ENCODE measurements around the gene TUBA1C.
A peak's percentile ranks its signal among the peaks of the same experiment; 100 is the strongest.

Gene TUBA1C

DNA sequence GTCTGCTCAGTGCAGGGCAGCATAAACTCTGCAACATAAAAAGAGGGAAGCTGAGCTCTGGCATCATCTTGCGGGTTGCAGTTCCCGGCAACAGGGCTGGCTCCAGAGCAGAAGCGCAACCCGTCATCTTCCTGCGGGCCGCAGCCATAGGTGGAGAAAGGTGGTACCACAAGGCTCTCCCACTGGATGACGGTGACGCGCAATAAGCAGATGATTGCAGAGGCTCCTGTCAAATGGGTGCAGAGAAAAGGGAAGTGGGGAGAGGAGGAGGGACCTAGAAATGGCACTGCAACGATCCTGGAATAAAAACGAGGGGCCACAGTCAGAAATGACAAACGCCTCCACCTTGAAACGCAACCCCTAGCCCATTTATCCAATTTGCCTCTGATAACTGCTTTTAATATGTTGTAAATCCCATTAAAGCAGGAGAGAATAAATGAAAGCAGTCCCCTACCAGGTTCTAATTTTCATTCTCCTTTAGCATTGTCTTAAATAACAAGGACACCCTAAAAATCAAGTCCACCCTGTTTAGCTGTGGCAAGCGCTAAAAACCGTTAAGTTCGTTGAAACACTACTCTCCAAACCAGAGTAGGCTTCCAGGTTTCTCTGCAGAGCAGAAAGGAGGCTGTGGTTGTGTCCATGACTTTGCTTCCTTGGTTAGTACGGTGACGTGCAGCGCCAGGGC, 30.9 kb upstream of the TUBA1C start:
- TF ChIP-seq ZNF10 (tag by site-specific recombination; IDR thresholded peaks at IDR 0.05) (peak; percentile 45; the same call in 1 of the 2 replicates), ZEB2 (tag by site-specific recombination; IDR thresholded peaks at IDR 0.05) (no peak), GLIS1 (tag by site-specific recombination; IDR thresholded peaks at IDR 0.05) (0 out of 2 replicates have a peak, but pooled peaks have one; percentile 36)
- H3K36me3 ChIP-seq (ENCODE audit: control insufficient read depth in 2 of 2, insufficient read depth in 1 of 2, low read length in 2 of 2) = no peaks in the 10 kb centered on the region
- H3K27ac ChIP-seq (ENCODE audit: extremely low read depth, low read depth, low read length) = peak overlapping the region; percentile 64; the same call in 1 of the 2 replicates
- H3K4me1 ChIP-seq (ENCODE audit: control insufficient read depth, insufficient read depth, low read length) = peaks cover 2% of the 10 kb centered on the region; the same call in 1 of the 2 replicates
- no peak overlapping the region for H3K4me3 ChIP-seq (ENCODE audit: low read depth, low read length)
- H3K9me3 ChIP-seq (ENCODE audit: control insufficient read depth, insufficient read depth, low read depth, low read length) = no peaks in the 10 kb centered on the region
- POLR2A ChIA-PET = interaction anchor here (1.6 to 4.5 kb wide), 3 partner anchors 46 to 103 kb away, joined by 6 to 47 read pairs (median 7); partner anchors contain the start of genes TUBA1A and TUBA1B
- CTCF ChIA-PET = interaction anchor here (0.6 to 3.2 kb wide), 9 partner anchors 9 to 156 kb away, joined by 3 to 24 read pairs (median 4); partner anchors contain the start of genes TUBA1A and TUBA1B

DNA sequence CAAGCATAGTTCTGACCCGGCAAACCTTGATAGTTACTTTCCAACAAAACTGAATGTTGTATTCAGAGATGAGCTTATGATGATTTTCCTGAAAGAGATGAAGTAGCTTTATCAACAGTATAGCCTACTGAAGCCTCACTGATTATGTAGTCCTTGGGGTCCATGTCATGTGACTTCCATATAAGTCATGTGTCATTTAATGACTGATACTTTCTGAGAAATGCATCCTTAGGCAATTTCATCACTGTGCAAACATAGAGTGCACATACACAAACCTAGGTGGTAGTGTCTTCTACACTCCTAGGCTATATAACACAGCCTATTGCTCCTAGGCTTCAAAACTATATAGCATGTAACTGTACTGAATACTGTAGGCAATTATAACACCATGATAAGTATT, 28.5 kb upstream of the TUBA1C start:
- peaks cover 2% of the 10 kb centered on the region; the same call in 1 of the 2 replicates for H3K4me1 ChIP-seq (ENCODE audit: control insufficient read depth, insufficient read depth, low read length)

GRCh38 chr12:49243631-49244030, 21.3 kb upstream of the TUBA1C start:
- Histone ChIP-seq H3K4me3 (ENCODE audit: low read depth, low read length) (no peak overlapping the region), H3K36me3 (ENCODE audit: control insufficient read depth in 2 of 2, insufficient read depth in 1 of 2, low read length in 2 of 2) (no peaks in the 10 kb centered on the region), H3K4me1 (ENCODE audit: control insufficient read depth, insufficient read depth, low read length) (no peaks in the 10 kb centered on the region), H3K9me3 (ENCODE audit: control insufficient read depth, insufficient read depth, low read depth, low read length) (no peaks in the 10 kb centered on the region), H3K27ac (ENCODE audit: extremely low read depth, low read depth, low read length) (no peak overlapping the region)
- POLR2A ChIA-PET = interaction anchor here (0.6 to 4.3 kb wide), 5 partner anchors 14 to 124 kb away, joined by 3 to 18 read pairs (median 3); partner anchors contain the start of genes SPATS2, TUBA1A and TUBA1B
- no peak for TF ChIP-seq GFI1B (tag by site-specific recombination; IDR thresholded peaks at IDR 0.05)
- TF ChIP-seq ZNF266 (tag by site-specific recombination; IDR thresholded peaks at IDR 0.05; ENCODE audit: low read depth) = no peak
- TF ChIP-seq ZNF664 (tag by site-specific recombination; IDR thresholded peaks at IDR 0.05) = peak; percentile 90
- TF ChIP-seq GLI4 (tag by site-specific recombination; IDR thresholded peaks at IDR 0.05) = no peak
- TF ChIP-seq ZNF560 (tag by site-specific recombination; IDR thresholded peaks at IDR 0.05; ENCODE audit: borderline replicate concordance) = no peak
- TF ChIP-seq, protein P1, sequence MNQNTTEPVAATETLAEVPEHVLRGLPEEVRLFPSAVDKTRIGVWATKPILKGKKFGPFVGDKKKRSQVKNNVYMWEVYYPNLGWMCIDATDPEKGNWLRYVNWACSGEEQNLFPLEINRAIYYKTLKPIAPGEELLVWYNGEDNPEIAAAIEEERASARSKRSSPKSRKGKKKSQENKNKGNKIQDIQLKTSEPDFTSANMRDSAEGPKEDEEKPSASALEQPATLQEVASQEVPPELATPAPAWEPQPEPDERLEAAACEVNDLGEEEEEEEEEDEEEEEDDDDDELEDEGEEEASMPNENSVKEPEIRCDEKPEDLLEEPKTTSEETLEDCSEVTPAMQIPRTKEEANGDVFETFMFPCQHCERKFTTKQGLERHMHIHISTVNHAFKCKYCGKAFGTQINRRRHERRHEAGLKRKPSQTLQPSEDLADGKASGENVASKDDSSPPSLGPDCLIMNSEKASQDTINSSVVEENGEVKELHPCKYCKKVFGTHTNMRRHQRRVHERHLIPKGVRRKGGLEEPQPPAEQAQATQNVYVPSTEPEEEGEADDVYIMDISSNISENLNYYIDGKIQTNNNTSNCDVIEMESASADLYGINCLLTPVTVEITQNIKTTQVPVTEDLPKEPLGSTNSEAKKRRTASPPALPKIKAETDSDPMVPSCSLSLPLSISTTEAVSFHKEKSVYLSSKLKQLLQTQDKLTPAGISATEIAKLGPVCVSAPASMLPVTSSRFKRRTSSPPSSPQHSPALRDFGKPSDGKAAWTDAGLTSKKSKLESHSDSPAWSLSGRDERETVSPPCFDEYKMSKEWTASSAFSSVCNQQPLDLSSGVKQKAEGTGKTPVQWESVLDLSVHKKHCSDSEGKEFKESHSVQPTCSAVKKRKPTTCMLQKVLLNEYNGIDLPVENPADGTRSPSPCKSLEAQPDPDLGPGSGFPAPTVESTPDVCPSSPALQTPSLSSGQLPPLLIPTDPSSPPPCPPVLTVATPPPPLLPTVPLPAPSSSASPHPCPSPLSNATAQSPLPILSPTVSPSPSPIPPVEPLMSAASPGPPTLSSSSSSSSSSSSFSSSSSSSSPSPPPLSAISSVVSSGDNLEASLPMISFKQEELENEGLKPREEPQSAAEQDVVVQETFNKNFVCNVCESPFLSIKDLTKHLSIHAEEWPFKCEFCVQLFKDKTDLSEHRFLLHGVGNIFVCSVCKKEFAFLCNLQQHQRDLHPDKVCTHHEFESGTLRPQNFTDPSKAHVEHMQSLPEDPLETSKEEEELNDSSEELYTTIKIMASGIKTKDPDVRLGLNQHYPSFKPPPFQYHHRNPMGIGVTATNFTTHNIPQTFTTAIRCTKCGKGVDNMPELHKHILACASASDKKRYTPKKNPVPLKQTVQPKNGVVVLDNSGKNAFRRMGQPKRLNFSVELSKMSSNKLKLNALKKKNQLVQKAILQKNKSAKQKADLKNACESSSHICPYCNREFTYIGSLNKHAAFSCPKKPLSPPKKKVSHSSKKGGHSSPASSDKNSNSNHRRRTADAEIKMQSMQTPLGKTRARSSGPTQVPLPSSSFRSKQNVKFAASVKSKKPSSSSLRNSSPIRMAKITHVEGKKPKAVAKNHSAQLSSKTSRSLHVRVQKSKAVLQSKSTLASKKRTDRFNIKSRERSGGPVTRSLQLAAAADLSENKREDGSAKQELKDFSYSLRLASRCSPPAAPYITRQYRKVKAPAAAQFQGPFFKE (tag by site-specific recombination; IDR thresholded peaks at IDR 0.05; ENCODE audit: borderline replicate concordance) = no peak
- CTCF ChIA-PET = interaction anchor here (0.6 to 2.6 kb wide), 7 partner anchors 8 to 155 kb away, joined by 3 to 19 read pairs (median 5); no protein-coding TSS in a partner anchor

More for the DNA sequence above, 28.5 kb upstream of the TUBA1C start:
- H3K27ac ChIP-seq (ENCODE audit: extremely low read depth, low read depth, low read length) = no peak overlapping the region
- no peaks in the 10 kb centered on the region for H3K36me3 ChIP-seq (ENCODE audit: control insufficient read depth in 2 of 2, insufficient read depth in 1 of 2, low read length in 2 of 2)
- ChIA-PET POLR2A (interaction anchor here (0.6 to 1.0 kb wide), 2 partner anchors 105 to 115 kb away, joined by 4 read pairs; partner anchors contain the start of gene TUBA1B), CTCF (interaction anchor here (0.6 to 2.5 kb wide), 8 partner anchors 8 to 172 kb away, joined by 4 to 19 read pairs (median 6); partner anchors contain the start of genes TUBA1B and TUBA1C)
- H3K9me3 ChIP-seq (ENCODE audit: control insufficient read depth, insufficient read depth, low read depth, low read length) = no peaks in the 10 kb centered on the region
- TF ChIP-seq ZBTB10 (tag by site-specific recombination; IDR thresholded peaks at IDR 0.05) = no peak
- TF ChIP-seq ZNF26 (tag by site-specific recombination; IDR thresholded peaks at IDR 0.05) = no peak
- no peak for TF ChIP-seq ZNF433 (tag by site-specific recombination; IDR thresholded peaks at IDR 0.05; ENCODE audit: low read depth)
- no peak for TF ChIP-seq ZNF624 (tag by site-specific recombination; IDR thresholded peaks at IDR 0.05)
- TF ChIP-seq YY2 (tag by site-specific recombination; IDR thresholded peaks at IDR 0.05) = no peak
- no peak for TF ChIP-seq ZNF138 (tag by site-specific recombination; IDR thresholded peaks at IDR 0.05; ENCODE audit: borderline replicate concordance)
- H3K4me3 ChIP-seq (ENCODE audit: low read depth, low read length) = no peak overlapping the region
